Measurements from ENCODE around the gene BCAS3.

DNA sequence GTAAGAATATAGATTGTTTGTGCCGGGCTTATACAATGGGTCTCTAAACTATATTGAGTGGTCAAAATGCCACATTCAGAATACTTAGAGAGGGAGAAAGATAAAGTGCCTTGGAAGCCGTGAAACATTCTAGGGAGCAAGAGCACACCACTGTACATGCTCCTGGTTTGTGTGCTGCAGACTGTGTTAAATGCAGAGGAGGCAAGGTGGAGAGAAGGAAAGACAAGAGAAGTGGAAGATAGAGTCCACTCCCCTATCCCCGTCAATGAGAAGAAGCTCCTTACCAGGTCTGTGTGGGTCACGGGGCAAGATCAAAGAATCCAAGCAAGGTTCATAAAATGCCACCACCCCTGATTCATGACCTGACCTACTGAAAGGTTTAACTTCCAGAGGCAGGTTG lies 454.9 kb downstream of the BCAS3 start:
- no peak for TF ChIP-seq EZH2phosphoT487 (IDR thresholded peaks at IDR 0.05; ENCODE audit: low read depth)
- TF ChIP-seq, protein P1, sequence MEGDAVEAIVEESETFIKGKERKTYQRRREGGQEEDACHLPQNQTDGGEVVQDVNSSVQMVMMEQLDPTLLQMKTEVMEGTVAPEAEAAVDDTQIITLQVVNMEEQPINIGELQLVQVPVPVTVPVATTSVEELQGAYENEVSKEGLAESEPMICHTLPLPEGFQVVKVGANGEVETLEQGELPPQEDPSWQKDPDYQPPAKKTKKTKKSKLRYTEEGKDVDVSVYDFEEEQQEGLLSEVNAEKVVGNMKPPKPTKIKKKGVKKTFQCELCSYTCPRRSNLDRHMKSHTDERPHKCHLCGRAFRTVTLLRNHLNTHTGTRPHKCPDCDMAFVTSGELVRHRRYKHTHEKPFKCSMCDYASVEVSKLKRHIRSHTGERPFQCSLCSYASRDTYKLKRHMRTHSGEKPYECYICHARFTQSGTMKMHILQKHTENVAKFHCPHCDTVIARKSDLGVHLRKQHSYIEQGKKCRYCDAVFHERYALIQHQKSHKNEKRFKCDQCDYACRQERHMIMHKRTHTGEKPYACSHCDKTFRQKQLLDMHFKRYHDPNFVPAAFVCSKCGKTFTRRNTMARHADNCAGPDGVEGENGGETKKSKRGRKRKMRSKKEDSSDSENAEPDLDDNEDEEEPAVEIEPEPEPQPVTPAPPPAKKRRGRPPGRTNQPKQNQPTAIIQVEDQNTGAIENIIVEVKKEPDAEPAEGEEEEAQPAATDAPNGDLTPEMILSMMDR (IDR thresholded peaks at IDR 0.05; ENCODE audit: low read depth, low read length), result no peak

Data from OCI-LY3 (cell line).